H1 (cell line): Measurements from ENCODE around the gene PCDH18. TPM values are rescaled to one million over a fixed set of nuclear protein-coding genes. Genes with fewer than 3 reads are reported as not detected.

Experiments used
- CTCF ChIA-PET: fragments of 300-600 bp; sonication (Branson Sonifier 250); formaldehyde crosslinking; loops from one replicate; lab custom pipeline; 2021; ENCODE audit not compliant: partially characterized antibody; lab: Charles Lee
- POLR2A ChIA-PET: fragments of 300-600 bp; sonication (Branson Sonifier 250); formaldehyde crosslinking; loops from one replicate; lab custom pipeline; 2021; ENCODE audit warnings: inconsistent platforms; ENCODE audit not compliant: partially characterized antibody; lab: Charles Lee
- DNase-seq, 2 experiments: peaks; one replicate each; pipeline versions ENCODE4 v3.0.0 to v3.0.0-alpha.2; 2010 to 2022; ENCODE audit warnings: low spot score in 2 of 2, low read depth in 1 of 2, mixed read lengths in 1 of 2
- FAIRE-seq: peaks from 2 replicates; lab custom pipeline; 2011; peaks lifted over from hg19 to GRCh38; lab: Jason Lieb, UNC
- H2AFZ ChIP-seq: 2 replicates; pipeline ENCODE4 v1.8.1; 2012; ENCODE audit warnings: low read length, inconsistent platforms
- H2AK5ac ChIP-seq: 2 replicates; pipeline ENCODE4 v1.6.1; 2013; ENCODE audit warnings: low read depth, low read length
- H2BK120ac ChIP-seq: replicated peaks from 2 replicates; pipeline ENCODE3; 2013; ENCODE audit warnings: low read depth, low read length, inconsistent platforms
- H2BK12ac ChIP-seq: 2 replicates; pipeline ENCODE4 v1.6.1; 2013; ENCODE audit warnings: low read depth, low read length
- H2BK15ac ChIP-seq: 2 replicates; pipeline ENCODE4 v1.6.1; 2013; ENCODE audit warnings: low read length
- H2BK20ac ChIP-seq: 2 replicates; pipeline ENCODE4 v1.6.1; 2013; ENCODE audit warnings: low read length
- H2BK5ac ChIP-seq: 2 replicates; pipeline ENCODE4 v1.6.1; 2013; ENCODE audit warnings: low read depth, low read length
- H3K14ac ChIP-seq: 2 replicates; pipeline ENCODE4 v1.6.1; 2013; ENCODE audit warnings: inconsistent platforms; ENCODE audit not compliant: insufficient read length
- H3K18ac ChIP-seq: 2 replicates; pipeline ENCODE4 v1.6.1; 2013; ENCODE audit warnings: low read length; ENCODE audit errors: extremely low read depth
- H3K23ac ChIP-seq: 2 replicates; pipeline ENCODE4 v1.6.1; 2013; ENCODE audit warnings: inconsistent platforms; ENCODE audit not compliant: insufficient read length
- H3K23me2 ChIP-seq: 2 replicates; pipeline ENCODE4 v1.6.1; 2013; ENCODE audit warnings: low read depth, low read length
- H3K27ac ChIP-seq: 2 replicates; pipeline ENCODE4 v1.6.1; 2011; ENCODE audit warnings: low read depth, low read length, inconsistent platforms
- H3K27me3 ChIP-seq, 4 experiments: replicated peaks in 1 of 4; 1 replicate in 1 of 4; 2 replicates in 3 of 4; pipeline versions ENCODE4 v1.6.1 to v1.8.1; 2011 to 2013; ENCODE audit warnings: low read length in 3 of 4, mild to moderate bottlenecking in 3 of 4, inconsistent platforms in 2 of 4, mixed read lengths in 2 of 4, moderate library complexity in 1 of 4; ENCODE audit not compliant: control insufficient read depth in 3 of 4, insufficient read depth in 3 of 4; ENCODE audit errors: extremely low read depth in 1 of 4
- H3K36me3 ChIP-seq, 4 experiments: 2 replicates each; pipeline versions ENCODE4 v1.6.1 to v1.8.1; 2011 to 2013; ENCODE audit warnings: mild to moderate bottlenecking in 4 of 4, low read length in 3 of 4, moderate library complexity in 2 of 4, control low read depth in 1 of 4, inconsistent platforms in 1 of 4; ENCODE audit not compliant: insufficient read depth in 4 of 4, control insufficient read depth in 2 of 4
- H3K4ac ChIP-seq: replicated peaks from 2 replicates; pipeline ENCODE3; 2013; ENCODE audit warnings: low read length, low read depth, mixed read lengths, inconsistent platforms; ENCODE audit not compliant: insufficient read length
- H3K4me1 ChIP-seq, 4 experiments: replicated peaks in 1 of 4; 1 replicate in 1 of 4; 2 replicates in 3 of 4; pipeline versions ENCODE4 v1.6.1 to v1.8.1; 2011 to 2013; ENCODE audit warnings: low read length in 3 of 4, inconsistent platforms in 2 of 4, mixed read lengths in 1 of 4; ENCODE audit not compliant: insufficient read depth in 4 of 4, control insufficient read depth in 3 of 4
- H3K4me2 ChIP-seq, 2 experiments: 2 replicates each; pipeline versions ENCODE4 v1.6.1 to v1.8.1; 2011 to 2013; ENCODE audit warnings: low read depth in 2 of 2, low read length in 2 of 2, control low read depth in 1 of 2, inconsistent platforms in 1 of 2, mild to moderate bottlenecking in 1 of 2; ENCODE audit not compliant: insufficient read depth in 1 of 2
- H3K4me3 ChIP-seq, 4 experiments: fragments of 200-600, 300-600 bp in 1 of 4; sonication (generic), shearing (Covaris generic), sonication (Bioruptor Twin) in 1 of 4; 2 replicates each; pipeline versions ENCODE4 v1.5.1 to v1.8.1; 2011 to 2016; ENCODE audit warnings: low read length in 4 of 4, low read depth in 3 of 4, control low read depth in 2 of 4, inconsistent platforms in 2 of 4, mild to moderate bottlenecking in 2 of 4, mixed read lengths in 1 of 4, moderate library complexity in 1 of 4; ENCODE audit not compliant: insufficient read depth in 2 of 4; ENCODE audit errors: extremely low read depth in 1 of 4
- H3K56ac ChIP-seq: replicated peaks from 2 replicates; pipeline ENCODE3; 2013; ENCODE audit warnings: low read depth, mild to moderate bottlenecking, mixed read lengths, low read length, inconsistent platforms; ENCODE audit not compliant: insufficient read length
- H3K79me1 ChIP-seq: 2 replicates; pipeline ENCODE4 v1.6.1; 2013; ENCODE audit warnings: low read depth, low read length, control low read depth
- H3K79me2 ChIP-seq, 2 experiments: 2 replicates each; pipeline versions ENCODE4 v1.6.1 to v1.8.1; 2012 to 2013; ENCODE audit warnings: low read length in 2 of 2, mild to moderate bottlenecking in 2 of 2, inconsistent platforms in 1 of 2; ENCODE audit not compliant: insufficient read depth in 2 of 2, control insufficient read depth in 1 of 2
- H3K9ac ChIP-seq, 4 experiments: replicated peaks in 1 of 4; 1 replicate in 1 of 4; 2 replicates in 3 of 4; pipeline versions ENCODE4 v1.6.1 to v1.8.1; 2011 to 2013; ENCODE audit warnings: low read depth in 3 of 4, low read length in 3 of 4, control low read depth in 2 of 4, mild to moderate bottlenecking in 2 of 4, moderate library complexity in 2 of 4, inconsistent platforms in 1 of 4; ENCODE audit errors: extremely low read depth in 1 of 4
- H3K9me3 ChIP-seq, 2 experiments: 2 replicates each; pipeline versions ENCODE4 v1.6.1 to v1.8.1; 2012 to 2013; ENCODE audit warnings: mild to moderate bottlenecking in 2 of 2, moderate library complexity in 2 of 2, control low read depth in 1 of 2, inconsistent platforms in 1 of 2, low read depth in 1 of 2, low read length in 1 of 2, mixed read lengths in 1 of 2; ENCODE audit not compliant: insufficient read depth in 2 of 2
- H4K20me1 ChIP-seq, 2 experiments: replicated peaks in 1 of 2; 2 replicates each; pipeline versions ENCODE3 to v1.8.1; 2011 to 2013; ENCODE audit warnings: inconsistent platforms in 2 of 2, low read length in 2 of 2, mild to moderate bottlenecking in 1 of 2; ENCODE audit not compliant: insufficient read depth in 2 of 2, control insufficient read depth in 1 of 2
- H4K5ac ChIP-seq: 2 replicates; pipeline ENCODE4 v1.6.1; 2013; ENCODE audit warnings: low read length, low read depth, mixed read lengths, inconsistent platforms; ENCODE audit not compliant: insufficient read length
- H4K8ac ChIP-seq: 2 replicates; pipeline ENCODE4 v1.8.0; 2013; ENCODE audit warnings: mild to moderate bottlenecking, moderate library complexity, low read length, inconsistent platforms; ENCODE audit not compliant: insufficient read depth; ENCODE audit errors: extremely low read depth
- H4K91ac ChIP-seq: replicated peaks from 2 replicates; pipeline ENCODE3; 2013; ENCODE audit warnings: low read length, mixed read lengths, inconsistent platforms; ENCODE audit not compliant: insufficient read length
- ASH2L ChIP-seq: fragments of 200-600, 300-600 bp; sonication (generic); IDR thresholded peaks from one replicate; pipeline ENCODE4 v1.7.1; 2017; ENCODE audit warnings: low read length
- ATF2 ChIP-seq: IDR thresholded peaks from 2 replicates; pipeline ENCODE4 v1.6.1; 2012; ENCODE audit warnings: low read length, inconsistent platforms
- BACH1 ChIP-seq: IDR thresholded peaks from 2 replicates; pipeline ENCODE4 v1.6.1; 2012; ENCODE audit warnings: low read length, improper control_type of control experiment
- BRCA1 ChIP-seq: IDR thresholded peaks from 2 replicates; pipeline ENCODE4 v1.6.1; 2012; ENCODE audit warnings: low read depth, low read length, improper control_type of control experiment
- FOSL1 ChIP-seq: IDR thresholded peaks from 2 replicates; pipeline ENCODE4 v1.6.1; 2011; ENCODE audit warnings: mild to moderate bottlenecking, low read depth, low read length, moderate library complexity; ENCODE audit not compliant: insufficient read depth
- JUN ChIP-seq: IDR thresholded peaks from 2 replicates; pipeline ENCODE4 v1.6.1; 2011; ENCODE audit warnings: low read depth, mild to moderate bottlenecking, improper control_type of control experiment, low read length
- JUND ChIP-seq: IDR thresholded peaks from 2 replicates; pipeline ENCODE4 v1.6.1; 2011; ENCODE audit warnings: mild to moderate bottlenecking, improper control_type of control experiment, low read length
- NANOG ChIP-seq: IDR thresholded peaks from 2 replicates; pipeline ENCODE4 v1.6.1; 2011; ENCODE audit warnings: low read length, low read depth, mild to moderate bottlenecking, inconsistent platforms; ENCODE audit not compliant: insufficient read depth, poor library complexity, severe bottlenecking
- POLR2A ChIP-seq, 2 experiments: IDR thresholded peaks; 1 replicate in 1 of 2; 2 replicates in 1 of 2; pipeline ENCODE4 v1.6.1; 2011; ENCODE audit warnings: low read depth in 2 of 2, low read length in 2 of 2, mild to moderate bottlenecking in 2 of 2; ENCODE audit errors: control extremely low read depth in 1 of 2
- RAD21 ChIP-seq, 2 experiments: IDR thresholded peaks in 1 of 2; conservative IDR thresholded peaks in 1 of 2; 2 replicates each; pipeline ENCODE4 v1.6.1; 2011; ENCODE audit warnings: low read depth in 2 of 2, low read length in 2 of 2, improper control_type of control experiment in 1 of 2, inconsistent platforms in 1 of 2, mild to moderate bottlenecking in 1 of 2, moderate library complexity in 1 of 2
- SAP30 ChIP-seq: fragments of 300-600 bp; sonication (generic); IDR thresholded peaks from 2 replicates; pipeline ENCODE4 v1.7.1; 2012; ENCODE audit warnings: low read length, moderate library complexity, mild to moderate bottlenecking, inconsistent platforms; ENCODE audit not compliant: insufficient read depth, insufficient replicate concordance
- SIRT6 ChIP-seq: IDR thresholded peaks from one replicate; pipeline ENCODE4 v1.7.1; 2012; ENCODE audit warnings: low read length, inconsistent platforms
- YY1 ChIP-seq: IDR thresholded peaks from 2 replicates; pipeline ENCODE4 v1.6.1; 2011; ENCODE audit warnings: low read depth, mild to moderate bottlenecking, low read length
- WGBS, 2 experiments: shearing (Covaris generic) in 1 of 2; methylation state at CpG; one replicate each; pipeline versions ENCODE4 v1.1.6 to v1.1.7; 2013 to 2015; ENCODE audit warnings: low lambda C conversion rate in 2 of 2, mixed read lengths in 2 of 2, inconsistent platforms in 1 of 2, low coverage in 1 of 2, missing lambda C conversion rate in 1 of 2; ENCODE audit not compliant: insufficient replicate concordance in 2 of 2, insufficient coverage in 1 of 2, insufficient read length in 1 of 2; ENCODE audit errors: extremely low coverage in 1 of 2, missing lambda C conversion rate in 1 of 2; 5-methylcytosine and 5-hydroxymethylcytosine counted together
- polyA plus RNA-seq, 7 experiments: library from polyadenylated mRNA; depleted of rRNA in 3 of 7; stranded (reverse) in 5 of 7; unstranded in 2 of 7; fragments of >200 nt in 5 of 7; fragments of 200-250 nt in 2 of 7; gene quantifications; 1 replicate in 5 of 7; 2 replicates in 1 of 7; 4 replicates in 1 of 7; pipeline versions ENCODE4 v1.2.1 to v1.2.3, GENCODE V29; 2011 to 2013; ENCODE audit warnings: missing spikeins in 2 of 7, mixed read lengths in 2 of 7
- total RNA-seq: library from RNA; stranded (reverse); fragmentation: NEBNext Ultra II Directional; extraction: Animal tissue kit (Norgen Biotek cat#: 25700); gene quantifications from 2 replicates; pipeline ENCODE4 v1.2.1, GENCODE V29; 2021

PCDH18 gene
- total and polyA plus RNA-seq, 2 of the 8 experiments (the other 6 are each of a cell fraction or from before 2014, with no cell fraction given): 28.8 to 41.8 TPM

DNA sequence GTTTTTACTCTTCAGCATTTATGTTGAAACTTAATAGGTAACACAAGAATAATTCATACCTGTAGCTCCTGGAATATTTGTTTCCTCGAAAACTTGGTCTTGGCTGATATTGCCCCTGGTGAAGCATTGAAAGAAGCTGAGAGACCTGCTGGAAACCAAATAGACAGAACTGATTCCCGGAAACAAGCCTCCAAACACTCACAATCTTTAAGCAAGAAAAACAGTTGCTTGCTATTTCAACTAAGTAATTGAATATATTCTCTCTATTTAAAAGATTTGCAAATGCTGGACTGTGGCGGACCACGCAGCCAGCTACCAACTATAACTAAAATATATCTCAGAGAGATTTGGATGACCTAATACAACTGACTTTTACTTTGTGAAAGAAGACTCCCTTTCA is 3.6 kb downstream of the PCDH18 start:
- 75% methylated on average over 4 of the region's 4 CpGs; no CpG with 5 or more reads in 1 of the 2 experiments for WGBS, 2 experiments
- no peak for DNase-seq
- Histone ChIP-seq H3K27ac (no peak overlapping the region), H3K56ac (no peak overlapping the region), H2BK12ac (no peak overlapping the region), H3K23ac (no peak overlapping the region), H3K4me1 (peaks cover 0 to 14% (median 8%) of the 10 kb centered on the region in 4 experiments; a peak in 4 of 7 replicates), H3K4me2 (peak overlapping the region; percentile 77 to 91), H3K18ac (no peak overlapping the region), H3K79me1 (peaks cover 2% of the 10 kb centered on the region; the same call in 1 of the 2 replicates), H2BK15ac (no peak overlapping the region), H2BK120ac (no peak overlapping the region), H3K9me3 (no peaks in the 10 kb centered on the region), H3K79me2 (peaks cover 17 to 67% of the 10 kb centered on the region in 2 experiments; a peak in 3 of 4 replicates), H3K23me2 (no peaks in the 10 kb centered on the region), H2AFZ (no peak overlapping the region), H4K5ac (no peak overlapping the region), H2BK20ac (no peak overlapping the region), H3K14ac (no peak overlapping the region), H2BK5ac (no peak overlapping the region), H3K9ac (no peak overlapping the region), H4K8ac (no peak overlapping the region), H3K4ac (no peak overlapping the region), H3K27me3 (no peaks in the 10 kb centered on the region), H2AK5ac (no peak overlapping the region), H3K4me3 (peak overlapping the region in 3 of 4 experiments; percentile 85 to 97 (median 95); a peak in 5 of 8 replicates), H4K91ac (no peak overlapping the region), H4K20me1 (peaks cover 6 to 13% of the 10 kb centered on the region in 2 experiments), H3K36me3 (peaks cover 0 to 71% (median 39%) of the 10 kb centered on the region in 4 experiments; a peak in 6 of 8 replicates)
- POLR2A ChIA-PET: no interaction called here
- no peak for FAIRE-seq
- CTCF ChIA-PET: interaction anchor here (0.6 kb wide), 1 partner anchor 12 kb away, joined by 4 read pairs; no protein-coding TSS in a partner anchor
- no peak for TF ChIP-seq ASH2L
- no peak for TF ChIP-seq NANOG
- TF ChIP-seq SIRT6: no peak
- no peak for TF ChIP-seq BACH1
- TF ChIP-seq JUND: no peak
- no peak for TF ChIP-seq SAP30
- no peak for TF ChIP-seq BRCA1
- TF ChIP-seq YY1: no peak
- no peak for TF ChIP-seq JUN
- no peak for TF ChIP-seq FOSL1
- TF ChIP-seq POLR2A (IDR thresholded peaks at IDR 0.05; ENCODE audit: control extremely low read depth in 1 of 2, low read depth in 2 of 2, low read length in 2 of 2): no peak
- no peak for TF ChIP-seq ATF2
- TF ChIP-seq RAD21 (IDR thresholded peaks at IDR 0.05 in 1 of 2, conservative IDR thresholded peaks at IDR 0.05 in 1 of 2; ENCODE audit: low read depth in 2 of 2, low read length in 2 of 2): no peak
